MCF 10A (cell line): ENCODE results near the gene TBL1Y. TPM values are rescaled to one million over a fixed set of nuclear protein-coding genes. Genes with fewer than 3 reads are reported as not detected.

Experiments used
- BruUV-seq: library from RNA; stranded (reverse); fragments of 400-500 nt; replicated peaks from 2 replicates; lab custom pipeline; 2021; lab: Mats Ljungman, UMichigan
- CTCF ChIA-PET: fragments of 300-600 bp; sonication (Branson Sonifier 250); formaldehyde crosslinking; extraction: SDS; loops from one replicate; lab custom pipeline; 2021; ENCODE audit warnings: antibody characterized with exemption, inconsistent platforms; lab: Yijun Ruan, JAX
- POLR2A ChIA-PET: fragments of 300-600, 350-650 bp; sonication (Branson Sonifier 250); formaldehyde crosslinking; extraction: SDS; loops from one replicate; lab custom pipeline; 2020; ENCODE audit warnings: antibody characterized with exemption, inconsistent platforms; lab: Yijun Ruan, JAX
- DNase-seq: peaks from one replicate; pipeline ENCODE4 v3.0.0-alpha.2; 2018; ENCODE audit not compliant: unreplicated experiment
- H3K27ac Mint-ChIP-seq: one replicate; pipeline ENCODE4 v1.8.0; 2022; ENCODE audit warnings: mild to moderate bottlenecking, low read depth, mixed read lengths; ENCODE audit not compliant: unreplicated experiment
- H3K27me3 Mint-ChIP-seq: one replicate; pipeline ENCODE4 v1.8.0; 2022; ENCODE audit warnings: mixed read lengths; ENCODE audit not compliant: insufficient read depth, unreplicated experiment
- H3K36me3 Mint-ChIP-seq: one replicate; pipeline ENCODE4 v1.8.0; 2022; ENCODE audit warnings: mild to moderate bottlenecking, moderate library complexity, mixed read lengths; ENCODE audit not compliant: insufficient read depth, unreplicated experiment
- H3K4me1 Mint-ChIP-seq: one replicate; pipeline ENCODE4 v1.8.0; 2022; ENCODE audit warnings: mixed read lengths; ENCODE audit not compliant: insufficient read depth, unreplicated experiment
- H3K4me3 Mint-ChIP-seq: one replicate; pipeline ENCODE4 v1.8.0; 2022; ENCODE audit warnings: mild to moderate bottlenecking, moderate library complexity, mixed read lengths; ENCODE audit not compliant: unreplicated experiment
- H3K9me3 Mint-ChIP-seq: one replicate; pipeline ENCODE4 v1.8.0; 2022; ENCODE audit warnings: mixed read lengths; ENCODE audit not compliant: unreplicated experiment
- CTCF ChIP-seq: fragments of 200-600 bp; IDR thresholded peaks from one replicate; pipeline ENCODE4 v1.8.0; 2022; ENCODE audit warnings: antibody characterized with exemption, mild to moderate bottlenecking; ENCODE audit not compliant: unreplicated experiment
- intact Hi-C: fragments of 100-400 bp; cut with micrococcal nuclease; formaldehyde crosslinking; loops from 2 replicates; pipeline ENCODE4 v1.14.1; 2022
- total RNA-seq: library from RNA; stranded (reverse); gene quantifications from 2 replicates; pipeline ENCODE4 v1.2.3, GENCODE V29; 2022

Gene TBL1Y
- total RNA-seq, 1 experiment from 2014 or later, result not detected

- ChIA-PET POLR2A (no interaction called here), CTCF (no interaction called here)
- Mint-ChIP-seq H3K4me3 (no peak overlapping the region), H3K36me3 (no peaks in the 10 kb centered on the region), H3K27me3 (no peaks in the 10 kb centered on the region), H3K9me3 (no peaks in the 10 kb centered on the region), H3K27ac (no peak overlapping the region), H3K4me1 (no peaks in the 10 kb centered on the region)
- intact Hi-C loops, result no loop called here
- no peak for DNase-seq
- no TSS peak for BruUV-seq
- no peak for TF ChIP-seq CTCF
These were observed 183.9 kb downstream of the TBL1Y start for GRCh38 chrY:7094365-7094764.

DNA sequence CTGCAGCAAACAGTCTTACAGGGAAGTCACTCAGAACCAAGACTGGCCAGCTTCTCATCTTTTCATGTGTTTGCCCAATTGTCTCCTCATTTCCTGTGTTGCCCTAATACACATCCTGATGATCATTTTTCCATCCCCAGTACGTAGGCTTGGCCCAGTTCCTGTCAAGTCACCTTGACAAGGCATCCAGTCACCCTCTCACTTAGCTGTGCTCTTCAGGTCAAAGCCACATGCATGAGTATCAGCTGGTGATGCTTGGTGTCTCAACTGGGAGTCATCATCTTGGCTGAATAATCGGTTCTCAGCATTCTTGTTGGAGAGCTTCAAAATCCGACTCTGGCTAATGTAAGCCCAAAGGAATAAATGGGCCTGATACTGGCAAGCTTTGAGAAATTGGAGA is 186.5 kb downstream of the TBL1Y start:
- H3K4me1 Mint-ChIP-seq, result no peaks in the 10 kb centered on the region
- no peak for TF ChIP-seq CTCF
- H3K9me3 Mint-ChIP-seq, result no peaks in the 10 kb centered on the region
- H3K27me3 Mint-ChIP-seq, result no peaks in the 10 kb centered on the region
- BruUV-seq, result no TSS peak
- ChIA-PET POLR2A (no interaction called here), CTCF (no interaction called here)
- no peak overlapping the region for H3K4me3 Mint-ChIP-seq
- no peak overlapping the region for H3K27ac Mint-ChIP-seq
- DNase-seq, result no peak
- intact Hi-C loops, result no loop called here
- H3K36me3 Mint-ChIP-seq, result no peaks in the 10 kb centered on the region

DNA sequence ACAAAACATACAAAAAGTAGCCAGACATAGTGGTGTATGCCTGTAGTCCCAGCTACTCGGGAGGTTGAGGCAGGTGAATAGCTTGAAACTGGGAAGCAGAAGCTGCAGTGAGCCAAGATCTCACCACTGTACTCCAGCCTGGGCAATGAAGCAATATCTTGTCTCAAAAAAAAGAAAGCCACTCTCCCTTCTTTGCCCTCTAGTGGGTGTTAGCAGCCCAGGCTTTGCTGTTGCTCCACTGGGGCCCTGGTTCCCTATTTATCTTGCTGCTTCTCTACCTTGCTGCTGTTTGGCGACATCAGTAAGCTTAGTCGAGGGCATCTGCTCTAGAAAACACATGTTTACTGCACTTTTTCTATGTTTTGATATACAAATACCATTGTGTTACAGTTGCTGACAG is 189.2 kb downstream of the TBL1Y start:
- ChIA-PET POLR2A (no interaction called here), CTCF (no interaction called here)
- H3K27ac Mint-ChIP-seq, result no peak overlapping the region
- H3K4me3 Mint-ChIP-seq, result no peak overlapping the region
- no TSS peak for BruUV-seq
- intact Hi-C loops, result no loop called here
- TF ChIP-seq CTCF, result no peak
- no peaks in the 10 kb centered on the region for H3K9me3 Mint-ChIP-seq
- H3K4me1 Mint-ChIP-seq, result no peaks in the 10 kb centered on the region
- no peaks in the 10 kb centered on the region for H3K27me3 Mint-ChIP-seq
- H3K36me3 Mint-ChIP-seq, result no peaks in the 10 kb centered on the region
- DNase-seq, result no peak

DNA sequence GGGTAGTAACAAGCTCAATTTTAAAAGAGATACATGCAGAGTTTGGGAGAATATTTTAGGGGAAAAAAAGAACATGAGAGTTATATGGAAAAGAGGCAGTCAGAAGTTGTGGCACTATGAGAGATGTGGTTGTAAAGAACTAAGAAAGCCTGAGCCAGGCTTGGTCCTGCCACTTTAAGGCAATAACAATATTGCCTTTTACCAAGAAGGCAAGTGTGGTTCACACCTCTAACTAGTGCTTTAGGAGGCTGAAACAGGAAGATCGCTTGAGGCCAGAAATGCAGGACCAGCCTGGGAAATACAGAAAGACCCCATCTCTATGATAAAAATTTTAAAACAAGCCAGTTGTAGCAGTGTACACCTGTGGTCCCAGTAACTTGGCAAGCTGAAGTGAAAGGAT is 192.2 kb downstream of the TBL1Y start:
- no TSS peak for BruUV-seq

More for the DNA sequence above, 192.2 kb downstream of the TBL1Y start:
- ChIA-PET POLR2A (no interaction called here), CTCF (no interaction called here)
- Mint-ChIP-seq H3K4me1 (no peaks in the 10 kb centered on the region), H3K9me3 (no peaks in the 10 kb centered on the region), H3K27me3 (no peaks in the 10 kb centered on the region), H3K4me3 (no peak overlapping the region), H3K27ac (no peak overlapping the region), H3K36me3 (no peaks in the 10 kb centered on the region)
- DNase-seq, result no peak
- no peak for TF ChIP-seq CTCF
- intact Hi-C loops, result no loop called here
